GM12892 (cell line): ENCODE results near the gene OR52W1.

Source experiments
- POLR2A ChIP-seq: IDR thresholded peaks from 2 replicates; pipeline ENCODE4 v1.6.1; 2011; ENCODE audit warnings: low read depth, low read length, control low read depth
- POLR2AphosphoS5 ChIP-seq: IDR thresholded peaks from 2 replicates; pipeline ENCODE4 v1.6.1; 2011; ENCODE audit warnings: low read depth, low read length, control low read depth

GRCh38 chr11:6196396-6196795, 2.6 kb upstream of the OR52W1 start:
- no peak for TF ChIP-seq POLR2AphosphoS5
- TF ChIP-seq POLR2A: no peak
